22Rv1 (cell line): ENCODE measurements around the gene ASH1L.
A peak's percentile ranks its signal among the peaks of the same experiment; 100 is the strongest.
"Not testable (repeated sequence)": the region's sequence is repeated elsewhere in the genome, so short reads cannot be mapped to it uniquely, and the experiment has no call there.

Experiments
- H3K27ac ChIP-seq: fragments of 450-650 bp; 2 replicates; pipeline ENCODE4 v1.5.1; 2017
- ZFX ChIP-seq: fragments of 450-650 bp; IDR thresholded peaks from 2 replicates; pipeline ENCODE4 v1.6.1; 2017; ENCODE audit warnings: antibody characterized with exemption, borderline replicate concordance
- TF ChIP-seq, protein P1 (sequence below): fragments of 450-650 bp; IDR thresholded peaks from 2 replicates; pipeline ENCODE4 v1.5.1; 2017; ENCODE audit warnings: mild to moderate bottlenecking

The ASH1L gene

GRCh38 chr1:155424091-155424490, 138.5 kb downstream of the ASH1L start:
- TF ChIP-seq, protein P1, sequence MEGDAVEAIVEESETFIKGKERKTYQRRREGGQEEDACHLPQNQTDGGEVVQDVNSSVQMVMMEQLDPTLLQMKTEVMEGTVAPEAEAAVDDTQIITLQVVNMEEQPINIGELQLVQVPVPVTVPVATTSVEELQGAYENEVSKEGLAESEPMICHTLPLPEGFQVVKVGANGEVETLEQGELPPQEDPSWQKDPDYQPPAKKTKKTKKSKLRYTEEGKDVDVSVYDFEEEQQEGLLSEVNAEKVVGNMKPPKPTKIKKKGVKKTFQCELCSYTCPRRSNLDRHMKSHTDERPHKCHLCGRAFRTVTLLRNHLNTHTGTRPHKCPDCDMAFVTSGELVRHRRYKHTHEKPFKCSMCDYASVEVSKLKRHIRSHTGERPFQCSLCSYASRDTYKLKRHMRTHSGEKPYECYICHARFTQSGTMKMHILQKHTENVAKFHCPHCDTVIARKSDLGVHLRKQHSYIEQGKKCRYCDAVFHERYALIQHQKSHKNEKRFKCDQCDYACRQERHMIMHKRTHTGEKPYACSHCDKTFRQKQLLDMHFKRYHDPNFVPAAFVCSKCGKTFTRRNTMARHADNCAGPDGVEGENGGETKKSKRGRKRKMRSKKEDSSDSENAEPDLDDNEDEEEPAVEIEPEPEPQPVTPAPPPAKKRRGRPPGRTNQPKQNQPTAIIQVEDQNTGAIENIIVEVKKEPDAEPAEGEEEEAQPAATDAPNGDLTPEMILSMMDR, result no peak
- no peak for TF ChIP-seq ZFX
- H3K27ac ChIP-seq, result 0 out of 2 replicates have a peak overlapping the region, but pooled peaks have one; percentile 8

GRCh38 chr1:155420788-155421187, 141.8 kb downstream of the ASH1L start:
- H3K27ac ChIP-seq, result no peak overlapping the region
- TF ChIP-seq, protein P1, result no peak

DNA sequence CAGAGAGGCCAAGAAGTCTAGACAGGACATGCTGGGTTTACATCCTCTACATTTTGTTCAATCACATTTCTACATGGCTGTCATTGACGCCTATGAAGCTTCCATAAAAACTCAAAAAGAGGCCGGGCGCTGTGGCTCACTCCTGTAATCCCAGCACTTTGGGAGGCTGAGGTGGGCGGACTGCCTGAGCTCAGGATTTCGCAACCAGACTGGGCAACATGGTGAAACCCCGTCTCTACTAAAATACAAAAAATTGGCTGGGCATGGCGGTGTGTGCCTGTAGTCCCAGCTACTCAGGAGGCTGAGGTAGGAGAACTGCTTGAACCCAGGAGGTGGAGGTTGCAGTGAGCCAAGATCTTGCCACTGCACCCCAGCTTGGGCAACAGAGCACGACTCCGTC, 150.8 kb downstream of the ASH1L start:
- not testable (repeated sequence) for H3K27ac ChIP-seq

DNA sequence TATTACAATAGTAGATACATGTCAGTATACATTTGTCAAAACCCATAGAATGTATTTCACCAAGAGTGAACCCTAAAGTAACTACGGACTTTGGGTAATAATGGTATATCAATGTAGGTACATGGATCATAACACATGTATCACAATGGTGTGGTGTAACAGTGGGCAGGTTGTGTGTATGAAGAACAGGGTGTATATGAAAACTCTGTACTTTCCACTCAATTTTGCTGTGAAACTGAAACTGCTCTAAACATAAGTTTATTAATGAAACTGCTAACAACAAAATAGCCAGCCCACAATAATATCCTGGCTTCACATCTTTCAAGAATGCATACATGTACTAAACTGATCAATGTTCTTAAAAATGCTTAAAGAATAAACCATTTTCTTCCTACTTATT, 151.7 kb downstream of the ASH1L start:
- TF ChIP-seq ZFX, result no peak
- no peak overlapping the region for H3K27ac ChIP-seq

DNA sequence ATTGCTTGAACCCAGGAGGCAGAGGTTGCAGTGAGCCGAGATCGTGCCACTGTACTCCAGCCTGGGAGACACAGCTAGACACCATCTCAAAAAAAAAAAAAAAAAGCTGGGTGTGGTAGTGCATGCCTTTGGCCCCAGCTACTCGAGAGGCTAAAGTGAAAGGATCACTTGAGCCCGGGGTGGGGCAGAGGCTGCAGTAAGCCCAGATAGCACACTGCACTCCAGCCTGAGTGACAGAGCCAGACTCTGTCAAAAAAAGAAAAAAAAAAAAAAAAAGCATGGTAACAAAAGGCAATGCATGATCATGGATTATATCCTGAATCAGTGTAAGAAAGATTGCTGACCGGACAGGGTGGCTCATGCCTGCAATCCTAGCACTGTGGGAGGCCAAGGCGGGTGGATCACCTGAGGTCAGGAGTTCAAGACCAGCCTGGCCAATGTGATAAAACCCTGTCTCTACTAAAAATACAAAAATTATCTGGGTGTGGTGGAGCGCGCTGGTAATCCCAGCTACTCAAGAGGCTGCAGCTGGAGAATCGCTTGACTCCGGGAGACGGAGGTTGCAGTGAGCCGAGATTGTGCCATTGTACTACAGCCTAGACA, 165.6 kb downstream of the ASH1L start:
- no peak for TF ChIP-seq ZFX
- TF ChIP-seq, protein P1, result no peak
- no peak overlapping the region for H3K27ac ChIP-seq

DNA sequence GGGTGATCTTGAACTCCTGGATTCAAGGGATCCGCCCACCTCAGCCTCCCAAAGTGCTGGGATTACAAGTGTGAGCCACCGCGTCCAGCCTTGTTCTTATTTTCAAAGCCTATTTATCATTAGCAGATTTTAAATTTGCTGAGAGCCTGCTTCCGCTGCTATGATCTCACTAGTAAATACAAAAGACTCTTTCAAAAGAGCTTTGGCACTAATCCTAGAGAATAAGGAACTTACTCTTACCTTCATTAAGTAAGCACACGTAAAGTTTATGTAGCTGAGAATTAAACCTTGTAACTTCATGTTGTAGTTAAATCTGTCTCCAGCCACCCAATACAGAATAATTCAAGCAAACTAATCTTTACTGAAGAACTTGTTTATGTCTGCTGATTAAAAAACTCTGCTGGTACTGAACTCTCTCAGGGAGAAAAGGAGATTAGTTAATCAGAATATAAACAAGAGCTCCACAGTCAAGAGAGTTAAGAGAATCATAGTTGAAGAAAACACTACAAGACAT, 169.6 kb downstream of the ASH1L start:
- H3K27ac ChIP-seq, result peak overlapping the region; percentile 39
- no peak for TF ChIP-seq ZFX
- TF ChIP-seq, protein P1, result no peak

GRCh38 chr1:155389826-155390225, 172.8 kb downstream of the ASH1L start:
- TF ChIP-seq ZFX, result no peak
- TF ChIP-seq, protein P1, result no peak
- H3K27ac ChIP-seq, result no peak overlapping the region

DNA sequence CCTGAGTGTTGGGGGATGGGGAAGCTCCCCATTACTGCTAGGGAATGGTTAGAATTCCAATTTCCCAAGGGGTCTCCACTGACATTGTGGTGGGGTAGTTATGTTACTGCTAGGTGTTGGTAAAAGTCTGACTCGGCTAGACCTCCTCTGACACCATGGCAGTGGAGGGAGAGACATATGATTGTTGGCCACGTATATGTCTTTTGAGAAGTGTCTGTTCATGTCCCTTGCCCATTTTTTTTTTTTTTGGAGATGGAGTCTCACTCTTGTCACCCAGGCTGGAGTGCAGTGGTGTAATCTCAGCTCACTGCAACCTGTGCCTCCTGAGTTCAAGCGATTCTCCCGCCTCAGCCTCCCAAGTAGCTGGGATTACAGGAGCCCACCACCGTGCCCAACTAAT, 176.8 kb downstream of the ASH1L start:
- H3K27ac ChIP-seq, result not testable (repeated sequence)

DNA sequence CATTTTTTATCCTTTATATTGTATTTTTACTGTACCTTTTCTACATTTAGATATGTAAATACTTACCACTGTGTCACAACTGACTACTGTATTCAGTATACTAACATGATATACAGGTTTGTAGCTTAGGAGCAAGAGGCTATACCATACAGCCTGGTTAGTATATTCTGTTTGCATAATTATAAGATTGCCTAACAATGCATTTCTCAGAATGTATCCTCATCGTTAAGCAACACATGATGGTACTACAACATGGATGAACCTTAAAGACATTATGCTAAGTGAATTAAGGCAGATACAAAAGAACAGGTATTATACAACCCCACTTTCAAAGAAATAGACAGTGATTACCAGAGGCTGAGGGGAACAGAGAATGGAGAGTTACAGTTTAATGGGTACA, 179.2 kb downstream of the ASH1L start:
- TF ChIP-seq, protein P1, result no peak
- TF ChIP-seq ZFX, result no peak
- no peak overlapping the region for H3K27ac ChIP-seq
